NCI-H2029 (cell line): Measurements from ENCODE around the gene ZNF629.
"Not testable (repeated sequence)": the region's sequence is repeated elsewhere in the genome, so short reads cannot be mapped to it uniquely, and the experiment has no call there.

Source experiments
- DNase-seq: peaks from one replicate; lab custom pipeline; 2025; lab: John Stamatoyannopoulos, UW

Gene ZNF629

GRCh38 chr16:30786936-30787612, at the start of gene ZNF629:
Gene ZNF629 (minus strand): TSS chr16:30787205. CDS start chr16:30784482, 2,723 bp downstream.
- no peak for DNase-seq

DNA sequence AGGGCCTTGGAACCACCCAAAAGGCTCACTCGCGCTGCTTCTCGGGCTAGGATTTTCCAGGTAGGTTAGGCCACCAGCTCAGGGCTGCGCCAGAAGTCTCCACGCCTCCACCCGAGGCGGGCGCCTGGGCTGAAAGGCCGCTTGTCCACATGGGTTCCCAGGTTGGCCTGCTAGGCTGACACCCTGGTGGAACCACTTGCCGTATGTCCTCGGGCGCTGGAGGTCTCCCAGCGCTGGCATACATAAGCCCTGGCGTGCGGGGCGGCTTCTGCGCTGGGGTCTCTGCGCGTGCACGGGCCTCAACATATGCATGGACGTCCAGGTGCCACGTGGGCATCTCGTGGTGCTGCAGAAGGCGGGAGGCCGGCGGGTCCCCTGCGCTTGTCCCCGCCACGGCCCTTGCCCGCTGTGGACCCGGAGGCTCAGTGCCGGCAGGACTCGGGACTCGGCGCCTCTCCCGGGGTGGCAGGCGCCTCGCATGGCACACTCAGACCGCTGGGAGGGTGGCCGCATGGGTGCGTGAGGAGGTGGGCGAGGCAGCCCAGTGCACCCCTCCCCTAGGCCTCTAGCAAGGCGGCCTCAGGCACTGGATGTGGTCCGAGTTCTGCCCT, 47.2 kb upstream of the ZNF629 start:
- no peak for DNase-seq

DNA sequence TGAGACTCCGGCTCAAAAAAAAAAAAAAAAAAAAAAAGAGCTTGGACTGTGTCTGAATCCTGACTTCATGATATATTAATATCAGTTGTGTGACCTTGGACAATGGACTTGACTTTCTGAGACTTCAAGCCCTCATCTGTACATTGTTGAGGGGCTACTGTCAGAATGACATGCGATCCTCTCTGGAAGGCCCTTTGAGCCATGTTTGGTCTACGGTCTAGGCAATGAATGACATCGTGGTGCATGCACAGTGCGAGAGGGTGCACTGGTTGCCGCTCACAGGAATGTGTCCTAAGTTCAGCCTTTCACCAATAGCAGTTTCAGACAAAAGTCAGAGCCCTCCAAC, 43.0 kb upstream of the ZNF629 start:
- DNase-seq, result no peak

DNA sequence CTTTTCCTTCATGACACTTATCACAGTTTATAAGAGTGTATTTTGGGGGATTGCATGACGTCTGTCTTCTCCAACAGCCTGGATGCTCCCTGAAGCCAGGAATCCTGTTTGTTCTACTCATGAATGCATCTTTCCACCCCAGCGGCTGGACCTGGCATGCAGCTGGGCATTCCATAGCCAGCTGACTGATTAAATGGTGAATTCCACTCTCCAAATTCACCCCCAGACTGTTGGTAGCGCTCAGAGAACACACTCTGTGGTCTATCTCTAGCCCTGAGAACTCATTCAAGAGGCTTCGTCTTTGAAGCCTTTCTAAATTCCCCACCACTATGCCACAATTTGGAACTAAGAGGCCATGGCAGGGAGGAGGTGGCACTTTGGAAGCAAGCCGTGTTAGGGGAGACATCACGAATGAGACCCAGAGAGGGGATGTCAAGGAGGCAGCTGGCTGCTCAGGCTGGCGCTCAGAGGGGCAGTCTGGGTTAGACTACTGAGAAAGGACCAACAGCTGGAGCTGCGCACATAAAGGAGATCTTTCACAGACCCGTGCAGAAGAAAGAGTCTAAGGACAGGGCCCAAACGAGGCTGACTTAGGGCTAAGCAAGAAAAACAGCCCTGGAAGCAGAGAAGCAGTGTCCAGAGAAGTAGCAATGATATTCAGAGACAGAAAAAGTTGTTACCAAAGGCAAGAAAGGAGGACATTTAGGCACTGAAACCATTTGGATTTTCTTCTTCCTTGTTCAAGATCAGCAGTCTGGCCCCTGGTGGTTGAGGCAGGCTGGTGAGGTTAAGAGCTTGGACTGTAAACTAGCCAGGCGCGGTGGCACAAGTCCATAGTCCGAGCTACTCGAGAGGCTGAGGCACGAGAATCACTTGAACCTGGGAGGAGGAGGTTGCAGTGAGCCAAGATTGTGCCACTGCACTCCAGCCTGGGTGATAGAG, 42.4 kb upstream of the ZNF629 start:
- DNase-seq, result no peak

GRCh38 chr16:30821891-30822290, 34.9 kb upstream of the ZNF629 start:
- DNase-seq, result no peak

GRCh38 chr16:30821441-30821840, 34.4 kb upstream of the ZNF629 start:
- DNase-seq, result peak; percentile 72

DNA sequence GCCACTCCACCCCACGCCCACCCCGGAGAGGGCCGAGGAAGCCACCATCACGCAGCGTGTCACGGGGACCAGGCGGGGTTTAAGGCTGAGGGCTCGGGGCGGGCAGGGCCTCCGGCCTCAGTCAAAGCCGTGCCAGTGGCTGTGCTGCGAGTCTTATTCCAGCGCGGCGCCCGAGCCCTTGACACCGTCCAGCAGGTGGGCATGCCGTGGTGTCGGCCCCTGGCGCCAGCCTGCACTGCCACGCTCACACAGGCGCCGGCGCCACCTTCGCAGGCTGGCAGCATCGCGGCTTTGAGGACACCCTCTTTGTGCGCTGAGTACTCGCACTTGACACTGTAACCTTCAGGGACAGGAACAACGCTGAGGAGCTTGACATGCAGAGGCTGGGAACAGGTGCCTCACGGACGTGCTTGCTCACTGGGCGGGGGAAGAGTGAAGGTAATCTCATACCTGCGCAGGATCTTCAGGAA, 34.0 kb upstream of the ZNF629 start:
- peak; percentile 72 for DNase-seq

DNA sequence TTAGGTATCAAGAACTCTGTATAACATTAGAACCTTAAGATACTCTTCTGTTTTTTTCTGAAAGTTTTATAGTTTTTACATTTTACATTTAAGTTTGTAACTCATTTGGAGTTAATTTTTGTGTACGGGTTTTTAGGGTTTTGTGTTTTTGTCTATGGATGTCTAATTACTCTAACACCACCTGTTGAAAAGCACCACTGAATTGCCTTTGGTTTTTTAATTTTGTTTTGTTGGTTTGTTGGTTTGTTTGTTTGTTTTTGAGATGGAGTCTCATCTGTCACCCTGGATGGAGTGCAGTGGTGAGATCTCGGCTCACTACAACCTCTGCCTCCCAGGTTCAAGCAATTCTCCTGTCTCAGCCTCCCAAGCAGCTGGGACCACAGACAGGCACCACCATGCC, 29.8 kb upstream of the ZNF629 start:
- DNase-seq, result no peak

- DNase-seq, result no peak
Observed at GRCh38 chr16:30813821-30814189, 26.8 kb upstream of the ZNF629 start.

GRCh38 chr16:30809675-30810074, 22.7 kb upstream of the ZNF629 start:
- not testable (repeated sequence) for DNase-seq

- DNase-seq, result not testable (repeated sequence)
Observed at GRCh38 chr16:30808890-30809426, 22.0 kb upstream of the ZNF629 start.

DNA sequence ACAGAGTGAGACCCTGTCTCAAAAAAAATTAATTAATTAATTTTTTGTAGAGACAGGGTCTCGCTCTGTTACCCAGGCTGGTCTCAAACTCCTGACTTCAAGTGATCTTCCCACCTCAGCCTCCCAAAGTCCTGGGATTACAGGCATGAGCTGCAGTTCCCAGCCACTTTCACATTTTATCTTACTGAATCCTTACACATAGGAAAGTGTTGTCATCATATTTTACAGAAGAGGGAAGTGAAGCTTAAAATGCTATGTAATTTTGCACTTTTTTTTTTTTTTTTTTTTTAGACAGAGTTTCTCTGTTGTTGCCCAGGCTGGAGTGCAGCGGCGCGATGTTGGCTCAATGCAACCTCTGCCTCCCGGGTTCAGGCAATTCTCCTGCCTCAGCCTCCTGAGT, 21.1 kb upstream of the ZNF629 start:
- no peak for DNase-seq

GRCh38 chr16:30805370-30806169, 18.6 kb upstream of the ZNF629 start:
- DNase-seq, result peak; percentile 72

GRCh38 chr16:30805056-30805369, 18.0 kb upstream of the ZNF629 start:
- DNase-seq, result no peak

GRCh38 chr16:30802936-30803335, 15.9 kb upstream of the ZNF629 start:
- DNase-seq, result no peak

- no peak for DNase-seq
Observed at GRCh38 chr16:30797670-30798309, 10.8 kb upstream of the ZNF629 start.

- no peak for DNase-seq
Observed at GRCh38 chr16:30794634-30795033, 7.6 kb upstream of the ZNF629 start.

DNA sequence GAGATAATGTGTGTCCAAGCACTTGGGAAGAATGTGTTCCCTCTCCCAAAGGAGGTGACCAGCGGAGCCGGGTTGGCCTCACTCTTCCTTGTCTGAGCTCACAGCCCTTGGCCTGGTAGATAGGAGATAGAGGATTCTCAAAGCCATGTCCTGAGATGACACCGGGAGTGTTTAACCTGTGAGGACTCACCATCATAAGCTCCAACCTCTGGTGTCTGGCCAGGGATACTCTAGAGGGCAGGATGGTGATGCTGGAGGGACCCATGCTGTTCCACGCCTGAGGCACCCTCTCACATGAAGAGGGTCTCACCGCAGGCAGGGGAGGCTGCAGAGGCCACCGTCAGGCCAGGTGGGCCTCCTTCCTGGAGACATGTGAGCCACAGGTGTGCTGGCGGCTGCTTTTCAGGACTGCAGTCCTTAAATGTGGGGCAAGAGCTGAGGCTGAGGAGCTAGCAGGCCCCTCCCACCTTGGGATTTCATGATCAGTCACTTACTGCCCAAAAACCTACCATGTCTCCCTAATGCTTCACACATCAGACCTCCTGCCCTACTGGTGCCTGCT, 6.6 kb upstream of the ZNF629 start:
- no peak for DNase-seq

DNA sequence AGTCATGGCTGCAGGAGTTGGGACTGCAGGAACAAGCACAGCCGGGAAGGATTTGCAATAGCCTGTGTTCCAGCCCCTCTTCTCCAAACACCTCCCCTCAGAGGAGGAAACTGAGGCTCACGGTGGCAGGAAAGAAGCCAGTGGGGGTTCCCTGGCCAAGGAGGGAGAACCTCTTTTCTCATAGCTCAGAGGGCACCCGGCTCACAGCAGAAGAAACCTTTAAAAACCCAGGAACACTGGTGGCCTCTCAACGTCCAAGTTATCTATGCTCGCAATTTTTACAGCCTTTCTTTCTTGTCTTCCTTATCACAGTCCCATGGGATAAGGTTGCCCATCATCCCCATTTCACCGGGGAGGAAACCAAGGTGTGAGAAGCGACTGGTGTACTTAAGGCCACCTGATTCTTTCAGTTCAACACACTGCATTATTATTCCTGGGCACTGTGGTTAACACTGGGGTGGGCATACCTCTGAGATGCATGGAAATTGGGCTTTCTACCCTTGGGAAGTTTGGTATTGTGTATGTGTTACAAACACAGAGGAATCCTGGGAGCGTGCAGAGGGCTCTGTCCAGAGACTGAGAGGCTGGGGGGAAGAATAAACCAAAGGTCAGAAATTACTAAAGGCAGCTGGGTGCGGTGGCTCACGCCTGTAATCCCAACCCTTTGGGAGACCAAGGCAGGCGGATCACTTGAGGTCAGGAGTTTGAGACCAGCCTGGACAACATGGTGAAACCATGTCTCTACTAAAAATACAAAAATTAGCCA, 791 bp upstream of the ZNF629 start:
- DNase-seq, result no peak
